SH-SY5Y (cell line): ENCODE data around the gene HADHA.

Experiments
- GATA2 ChIP-seq: IDR thresholded peaks from 2 replicates; pipeline ENCODE4 v1.6.1; 2011; ENCODE audit warnings: mild to moderate bottlenecking, low read depth, low read length
- GATA3 ChIP-seq: IDR thresholded peaks from 2 replicates; pipeline ENCODE4 v1.6.1; 2011; ENCODE audit warnings: low read depth, mild to moderate bottlenecking, low read length, moderate library complexity

DNA sequence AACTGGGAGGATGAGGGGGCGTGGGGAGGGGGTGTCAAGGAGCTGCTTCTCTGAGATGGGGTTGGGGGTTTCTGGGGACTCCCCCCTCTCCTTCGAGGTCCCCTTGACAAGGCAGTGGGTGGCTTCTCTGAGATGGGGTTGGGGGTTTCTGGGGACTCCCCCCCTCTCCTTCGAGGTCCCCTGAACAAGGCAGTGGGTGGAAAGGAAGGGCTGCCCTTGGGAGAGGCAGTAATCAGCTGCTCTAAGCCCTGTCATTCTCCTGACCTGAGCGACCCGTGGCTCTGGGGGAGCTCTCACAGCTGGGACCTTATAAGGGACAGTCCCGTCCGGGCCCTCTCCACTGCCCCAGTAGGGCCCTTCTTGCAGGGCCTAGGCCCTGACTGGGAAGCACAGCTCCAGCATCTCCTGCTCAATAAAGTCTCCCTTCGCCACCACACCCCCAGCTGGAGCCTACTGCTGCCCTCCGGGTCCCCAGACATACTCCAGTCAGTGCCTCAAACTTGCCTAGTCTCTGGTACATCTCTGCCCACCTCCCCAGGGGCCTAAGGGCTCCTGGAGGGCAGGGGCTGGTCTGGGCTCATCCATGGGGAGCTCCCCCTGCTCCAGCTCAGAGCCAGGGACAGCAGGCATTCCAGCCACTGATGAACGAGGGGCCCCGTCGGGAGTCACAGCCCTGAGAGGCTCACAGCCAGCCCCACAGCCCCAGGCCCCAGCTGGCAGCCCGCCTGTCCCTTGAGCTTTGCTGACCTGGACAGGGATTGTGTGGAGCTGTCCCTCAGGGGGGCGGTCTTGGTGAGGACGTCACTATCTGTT, 68.8 kb downstream of the HADHA start:
- TF ChIP-seq GATA2 (no peak), GATA3 (no peak)
